ENCODE measurements around the gene SOX6.
A peak's percentile ranks its signal among the peaks of the same experiment; 100 is the strongest.

Gene SOX6

DNA sequence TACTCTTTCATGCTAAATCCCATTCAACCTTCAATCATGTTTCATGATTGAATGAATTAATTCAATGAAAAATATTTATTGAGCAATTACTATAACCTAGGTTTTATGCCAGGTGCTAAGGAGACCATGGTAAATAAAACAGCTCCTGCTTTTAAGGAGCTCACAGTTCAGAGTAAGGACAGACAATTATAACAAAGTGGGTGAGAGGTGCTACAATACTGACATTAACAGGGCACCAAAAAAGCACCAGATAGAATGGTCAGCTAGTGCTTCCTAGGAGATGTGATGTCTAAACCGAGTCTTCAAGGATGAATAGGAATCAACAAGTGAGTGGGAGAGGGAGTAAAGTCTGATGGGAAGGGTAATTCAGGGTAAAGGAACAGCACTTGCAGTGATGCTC is 366.7 kb downstream of the SOX6 start:
- no peak for DNase-seq (ENCODE audit: low read depth)
- H3K4me3 ChIP-seq (ENCODE audit: low read depth, low read length), result no peak overlapping the region

DNA sequence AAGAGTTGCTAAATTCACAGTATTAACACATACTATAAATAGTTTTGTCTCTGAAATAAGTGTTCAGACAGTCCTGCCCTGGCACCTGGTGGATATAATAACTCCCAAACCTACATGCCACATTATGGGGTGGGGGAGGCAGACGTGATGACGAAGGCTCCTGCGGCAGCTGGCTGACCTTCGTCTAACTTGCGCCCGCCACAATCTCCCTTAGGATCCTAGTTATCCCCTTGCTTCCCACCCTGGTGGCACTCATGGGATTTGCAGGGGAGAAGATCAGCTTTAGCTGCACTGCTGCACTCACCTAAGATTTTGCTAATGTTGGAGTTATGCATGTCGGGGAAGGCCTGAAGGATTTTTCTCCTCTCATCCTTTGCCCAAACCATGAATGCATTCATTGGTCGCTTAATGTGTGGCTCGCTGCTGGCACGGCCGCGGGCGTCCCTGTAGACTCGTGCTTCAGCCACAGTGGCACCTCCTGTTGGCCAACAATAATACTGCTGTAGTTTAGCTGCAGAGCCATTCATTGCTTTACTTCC is 367.6 kb downstream of the SOX6 start:
- H3K4me3 ChIP-seq (ENCODE audit: low read depth, low read length), result no peak overlapping the region
- no peak for DNase-seq (ENCODE audit: low read depth)

DNA sequence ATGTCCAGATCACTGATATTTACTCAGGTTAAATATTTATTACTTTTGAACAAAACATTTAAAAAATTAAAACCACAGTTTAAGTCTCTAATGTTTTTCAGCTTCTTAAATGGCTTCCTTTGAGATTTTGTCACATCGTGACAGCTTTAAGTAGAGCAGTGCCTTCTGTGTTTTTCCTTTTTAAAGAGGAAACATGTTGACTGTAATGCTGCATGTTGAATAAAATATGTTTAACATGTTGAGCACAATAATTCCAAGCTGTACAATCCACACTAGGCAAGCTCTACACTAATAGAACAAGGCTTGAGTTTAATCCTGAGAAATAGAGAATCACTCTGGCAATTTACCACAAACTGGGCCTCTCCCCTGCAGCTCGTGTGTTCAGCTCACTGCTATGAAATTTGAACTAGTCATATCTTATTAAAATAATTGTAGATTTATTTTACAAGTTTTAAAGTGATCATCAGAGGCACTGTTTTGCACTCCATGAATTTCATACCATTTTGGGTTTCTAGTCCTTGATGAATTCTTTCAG is 368.3 kb downstream of the SOX6 start:
- no peak overlapping the region for H3K4me3 ChIP-seq (ENCODE audit: low read depth, low read length)
- no peak for DNase-seq (ENCODE audit: low read depth)

DNA sequence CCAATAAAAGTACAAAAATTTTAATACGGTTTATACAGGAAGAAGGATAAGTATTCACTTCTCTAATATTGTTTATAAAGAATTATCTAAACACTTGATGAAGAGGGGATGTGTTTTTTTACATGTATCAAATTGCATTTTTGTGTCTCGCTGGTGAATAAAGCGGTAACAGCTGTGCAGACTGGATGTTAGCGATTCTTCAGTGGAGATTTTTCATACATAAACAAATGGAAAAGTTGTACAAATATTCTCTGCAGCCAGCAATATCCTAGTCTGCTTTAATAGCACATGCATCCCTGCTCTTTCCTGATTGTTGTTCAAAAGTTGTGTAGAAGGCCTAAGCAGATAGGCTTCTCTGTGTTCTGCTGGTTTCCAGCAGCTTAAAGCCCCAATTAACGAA is 369.3 kb downstream of the SOX6 start:
- H3K4me3 ChIP-seq (ENCODE audit: low read depth, low read length), result no peak overlapping the region
- no peak for DNase-seq (ENCODE audit: low read depth)

DNA sequence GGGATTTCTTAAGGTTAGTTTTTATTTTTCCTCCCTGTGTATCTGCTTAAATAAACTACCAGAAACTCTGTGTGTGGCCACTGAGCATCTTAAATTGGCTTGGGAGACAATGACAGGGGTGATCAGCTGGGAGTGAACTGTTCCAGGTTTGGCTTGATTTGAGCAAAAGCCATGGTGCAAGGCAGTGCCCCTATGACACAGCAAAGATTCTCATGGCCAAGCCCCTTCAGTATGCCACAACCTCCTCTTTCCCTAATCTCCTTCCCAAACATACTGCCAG is 370.5 kb downstream of the SOX6 start:
- no peak overlapping the region for H3K4me3 ChIP-seq (ENCODE audit: low read depth, low read length)
- DNase-seq (ENCODE audit: low read depth), result no peak

DNA sequence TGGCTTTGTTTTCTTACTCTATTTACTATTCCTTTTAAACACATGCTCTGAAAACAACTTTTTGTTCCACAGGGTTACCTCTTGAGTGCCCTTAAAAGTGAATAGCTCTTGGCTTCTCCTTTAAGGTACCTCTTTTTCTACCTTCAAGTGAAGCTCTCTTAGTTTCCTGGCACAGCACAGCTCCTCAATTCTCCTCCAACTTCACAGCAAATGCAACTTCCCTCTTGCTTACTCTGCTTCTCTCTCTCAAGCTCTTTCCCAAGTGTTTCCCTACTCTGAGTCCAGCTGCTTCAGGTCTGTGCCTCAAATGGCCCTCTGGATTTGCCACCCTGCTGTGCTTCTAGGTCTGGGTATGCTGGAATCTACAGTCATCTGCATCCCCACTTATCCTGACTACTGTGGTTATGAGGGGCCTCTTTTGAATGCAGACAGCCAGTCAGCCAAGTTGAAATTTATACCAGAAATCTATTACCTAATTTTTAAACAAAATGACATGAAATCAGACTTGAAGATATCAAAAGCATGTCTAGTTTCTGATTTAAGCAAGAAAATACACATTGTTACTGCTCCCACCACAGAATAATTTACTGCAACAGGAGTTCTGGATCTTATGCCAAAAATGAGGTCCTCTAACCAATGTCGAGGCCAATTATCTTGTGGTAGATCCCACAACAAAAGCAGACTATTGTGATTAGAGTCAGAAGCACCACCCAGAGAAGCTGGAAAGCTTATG is 371.1 kb downstream of the SOX6 start:
- H3K4me3 ChIP-seq (ENCODE audit: low read depth, low read length), result no peak overlapping the region
- DNase-seq (ENCODE audit: low read depth), result no peak

DNA sequence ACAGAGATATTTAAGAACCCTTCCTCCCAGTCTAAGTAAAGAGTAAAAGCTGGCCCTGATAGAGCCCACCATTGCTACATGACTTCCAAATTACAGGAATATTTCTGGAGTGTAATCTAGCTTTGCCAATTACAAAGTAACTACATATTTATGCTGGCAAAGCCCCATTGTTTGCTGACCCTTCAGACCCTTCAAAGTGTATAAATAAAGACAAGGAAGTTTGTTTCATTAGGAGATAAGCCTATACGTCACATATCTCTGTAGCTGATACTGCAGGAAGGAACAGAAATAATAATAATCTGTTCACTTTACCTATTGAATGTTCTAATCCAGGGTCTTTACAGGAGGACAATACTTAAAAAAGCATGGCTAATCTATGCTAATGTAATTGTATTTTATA is 375.1 kb downstream of the SOX6 start:
- H3K4me3 ChIP-seq (ENCODE audit: low read depth, low read length), result no peak overlapping the region
- DNase-seq (ENCODE audit: low read depth), result no peak

DNA sequence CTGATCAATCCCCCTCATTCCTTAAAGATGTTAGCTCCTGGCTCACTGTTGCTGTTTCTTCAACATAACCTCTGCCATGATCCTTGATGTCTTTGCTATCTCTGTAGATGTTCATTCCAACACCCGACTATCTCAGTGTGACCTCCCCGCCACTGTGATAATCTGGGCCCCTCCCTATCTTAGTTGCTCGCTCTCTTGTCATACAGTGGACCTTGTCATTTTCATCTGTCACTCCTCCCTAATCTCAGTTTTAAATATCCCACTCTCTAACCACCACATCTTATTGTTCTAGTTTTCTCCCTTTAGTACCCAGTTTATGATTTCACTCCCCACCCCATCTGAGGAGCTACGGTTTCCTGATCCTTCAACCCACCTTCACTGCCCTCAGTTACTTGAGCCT is 379.2 kb downstream of the SOX6 start:
- H3K4me3 ChIP-seq (ENCODE audit: low read depth, low read length), result no peak overlapping the region
- no peak for DNase-seq (ENCODE audit: low read depth)

DNA sequence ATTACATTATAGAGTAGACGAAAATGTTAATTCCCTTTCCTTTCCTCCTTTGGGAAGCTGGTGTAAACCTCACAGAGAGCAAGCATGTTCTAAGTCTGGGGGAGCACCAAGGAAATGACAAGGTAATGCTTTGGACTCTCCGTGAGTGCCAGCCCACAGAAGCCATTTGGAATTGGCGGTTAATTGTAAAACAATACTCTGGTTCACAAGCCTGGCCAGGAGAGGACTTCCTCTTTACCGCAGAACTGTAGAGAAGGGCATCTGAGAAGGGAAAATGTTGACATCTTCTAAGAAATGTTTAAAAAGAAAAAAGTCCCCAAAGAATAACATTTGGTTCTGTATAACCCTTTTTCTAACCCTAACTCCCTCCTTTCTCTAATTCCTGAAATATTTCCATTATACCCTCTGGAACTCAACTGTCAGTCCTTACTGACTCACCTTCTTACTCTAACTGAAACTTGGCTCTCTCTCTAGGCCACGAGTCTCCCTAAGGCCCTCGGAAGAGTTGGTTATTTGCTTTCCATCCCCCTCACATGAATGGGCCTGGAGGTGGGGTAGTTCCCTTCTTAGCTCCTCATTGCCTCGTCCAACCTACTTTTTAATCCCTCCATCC is 379.8 kb downstream of the SOX6 start:
- peak; percentile 47 for DNase-seq (ENCODE audit: low read depth)
- H3K4me3 ChIP-seq (ENCODE audit: low read depth, low read length), result no peak overlapping the region

DNA sequence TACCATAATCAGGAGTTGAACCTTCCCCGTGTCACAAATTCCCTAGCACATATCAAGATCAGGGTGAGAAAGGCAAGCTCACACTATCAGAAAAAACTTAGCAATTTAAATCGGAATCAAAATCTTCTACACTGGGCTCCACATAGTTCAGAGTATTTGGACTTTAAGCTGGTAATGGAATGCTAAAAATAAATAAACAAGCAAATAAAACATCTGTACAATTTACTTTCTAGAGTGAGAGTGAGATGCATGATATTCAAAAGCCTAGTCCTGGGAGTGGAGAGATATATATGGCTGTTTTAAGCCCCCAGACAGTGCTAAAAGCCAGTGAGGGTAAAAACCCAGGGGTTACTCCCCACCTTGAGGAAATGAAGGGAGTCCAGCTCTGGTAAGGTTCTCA is 380.6 kb downstream of the SOX6 start:
- no peak for DNase-seq (ENCODE audit: low read depth)
- no peak overlapping the region for H3K4me3 ChIP-seq (ENCODE audit: low read depth, low read length)

DNA sequence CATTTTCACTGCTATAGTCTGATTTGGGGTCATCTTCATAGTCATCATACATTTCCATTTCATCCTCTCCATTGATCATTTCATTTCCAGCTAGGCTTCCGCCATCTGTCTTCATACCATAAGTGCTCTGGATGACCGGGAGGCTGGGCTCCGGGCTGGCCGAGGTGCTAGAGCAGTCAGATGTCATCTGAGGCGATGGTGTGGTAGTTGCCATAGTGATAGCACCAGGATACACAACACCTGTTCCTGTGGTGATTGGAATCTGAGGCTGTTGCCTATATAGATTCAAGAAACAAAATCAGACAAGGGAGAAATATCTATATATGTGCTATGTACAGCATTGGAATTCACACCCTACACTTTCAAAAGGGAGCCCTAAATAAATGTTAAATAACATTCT is 383.5 kb downstream of the SOX6 start:
- no peak overlapping the region for H3K4me3 ChIP-seq (ENCODE audit: low read depth, low read length)
- DNase-seq (ENCODE audit: low read depth), result no peak

DNA sequence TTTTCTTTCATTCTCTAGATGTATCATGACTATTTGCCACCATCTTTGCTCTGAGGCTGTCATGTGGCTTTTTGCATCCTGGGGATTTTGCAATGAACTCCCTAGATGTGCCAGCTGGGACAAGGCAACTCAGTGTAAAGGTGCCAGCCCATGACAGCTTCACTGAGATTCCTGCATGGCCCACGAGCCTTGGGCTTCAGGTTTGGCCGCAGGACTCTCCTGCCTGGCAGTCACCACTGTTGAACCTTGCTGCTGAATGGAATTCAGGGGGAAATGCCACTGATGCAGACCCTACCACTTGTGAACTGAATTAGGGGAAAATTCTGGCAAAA is 385.2 kb downstream of the SOX6 start:
- no peak overlapping the region for H3K4me3 ChIP-seq (ENCODE audit: low read depth, low read length)
- no peak for DNase-seq (ENCODE audit: low read depth)

DNA sequence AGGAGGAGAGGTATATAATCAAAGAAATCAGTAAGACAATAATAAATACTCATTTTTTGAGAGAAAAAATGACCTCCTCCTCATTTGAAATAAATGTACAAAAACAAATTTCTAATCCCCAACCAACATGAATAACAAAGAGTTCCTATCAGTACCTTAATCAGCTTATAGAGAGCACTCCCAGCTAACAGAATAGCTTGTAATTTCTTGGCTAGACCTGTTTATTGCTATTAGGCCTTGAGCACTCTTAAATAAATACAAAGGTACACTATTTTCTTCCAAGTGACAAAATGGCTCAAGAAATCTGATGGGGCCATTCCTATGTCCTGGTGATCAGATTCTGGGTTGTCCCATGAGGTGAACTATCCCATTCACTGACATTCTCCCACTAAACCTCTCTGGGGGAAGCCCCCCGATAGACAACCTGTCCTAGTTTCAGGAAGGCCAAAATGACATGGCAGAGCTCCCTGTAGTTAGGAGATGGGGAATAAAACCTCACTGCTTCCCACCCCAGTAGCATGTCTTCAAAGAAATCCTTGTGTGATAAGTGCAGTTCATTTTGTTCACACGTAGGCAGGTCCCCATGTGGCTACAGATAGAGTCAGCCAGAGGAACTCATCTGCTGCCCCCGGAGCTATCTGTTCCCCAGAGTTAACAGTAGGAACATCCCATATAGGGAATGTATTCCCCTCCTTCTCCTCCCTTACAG is 385.7 kb downstream of the SOX6 start:
- no peak overlapping the region for H3K4me3 ChIP-seq (ENCODE audit: low read depth, low read length)

DNA sequence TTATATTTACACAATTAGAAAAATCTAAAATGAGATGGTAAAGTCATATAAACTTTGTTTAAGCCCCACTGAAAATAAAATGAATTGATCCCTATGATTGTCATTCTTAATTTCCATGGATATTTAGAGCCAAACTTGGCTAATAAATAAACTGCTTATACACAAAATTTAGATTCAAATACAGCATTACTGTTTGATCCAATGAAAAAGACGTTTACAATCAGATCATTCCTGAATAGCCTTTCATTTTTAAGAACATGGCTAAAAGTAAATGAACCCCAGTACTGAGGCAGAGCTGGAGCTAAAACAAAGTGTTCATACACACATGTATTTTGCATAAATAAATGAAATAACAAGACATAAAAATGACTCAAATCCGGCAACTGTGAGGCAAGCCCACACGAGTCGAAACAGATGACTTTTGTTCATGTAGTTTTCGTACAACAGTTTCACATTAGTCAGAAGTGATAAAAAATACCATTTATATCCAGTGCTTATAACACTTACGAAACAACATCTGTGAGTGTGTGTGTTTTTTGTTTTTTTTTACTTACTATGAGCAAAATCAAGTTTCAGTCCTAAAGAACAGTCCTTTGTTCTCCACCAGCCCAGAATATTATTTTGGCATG is 386.5 kb downstream of the SOX6 start:
- peak overlapping the region; percentile 17 for H3K4me3 ChIP-seq (ENCODE audit: low read depth, low read length)
- peak; percentile 80 for DNase-seq (ENCODE audit: low read depth)

More for the DNA sequence above, 385.7 kb downstream of the SOX6 start:
- no peak for DNase-seq (ENCODE audit: low read depth)

DNA sequence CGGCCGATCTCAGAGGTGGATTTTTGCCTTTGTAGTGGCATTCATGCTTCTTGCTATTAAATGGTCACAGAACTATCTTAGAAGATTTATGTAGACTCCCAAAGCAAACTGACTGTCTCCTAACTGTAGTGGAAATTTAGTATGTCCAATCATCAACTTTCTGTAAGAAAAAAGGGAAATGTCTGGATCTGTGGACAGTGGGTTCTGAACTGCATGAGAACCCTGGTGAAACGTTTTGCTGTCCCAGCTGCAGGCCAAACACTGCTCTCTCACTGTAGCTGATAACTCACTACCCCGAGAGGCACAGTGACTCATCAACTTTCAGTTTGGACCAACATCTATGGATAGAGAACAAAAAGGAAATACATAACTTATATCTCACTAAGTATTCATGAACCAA is 387.1 kb downstream of the SOX6 start:
- H3K4me3 ChIP-seq (ENCODE audit: low read depth, low read length), result no peak overlapping the region
- peak; percentile 73 for DNase-seq (ENCODE audit: low read depth)

DNA sequence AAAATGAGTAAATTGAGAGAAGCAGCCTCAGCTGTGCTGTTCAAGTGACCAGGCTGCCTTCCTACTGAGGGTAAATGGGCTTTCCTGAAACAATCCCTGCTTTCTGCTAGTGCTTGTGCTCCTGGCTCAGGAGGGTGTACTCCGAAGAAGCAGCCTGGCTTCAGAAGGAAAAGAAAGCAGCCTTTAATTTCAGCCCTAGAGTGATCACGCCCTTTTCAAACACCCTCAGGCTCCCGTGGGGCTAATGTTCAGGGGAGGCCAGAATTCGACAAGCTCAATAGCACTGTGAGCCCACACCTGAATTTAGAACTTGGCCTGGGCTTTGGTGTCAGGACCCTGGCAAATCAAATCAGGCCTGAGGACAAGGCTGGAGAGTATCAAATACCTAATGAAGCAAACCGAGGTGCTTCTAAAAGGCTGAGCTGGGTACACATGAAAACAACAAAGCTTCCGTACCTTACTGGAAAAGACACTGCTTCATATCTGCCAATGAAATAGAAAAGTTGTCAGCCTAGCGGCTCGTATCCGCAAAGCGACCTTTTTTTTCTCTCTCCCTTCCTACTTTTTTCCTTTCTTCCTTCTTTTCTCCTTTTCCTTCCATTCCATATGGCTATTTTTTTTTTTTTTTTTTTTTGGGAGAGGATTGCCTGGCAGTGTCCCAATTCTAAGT is 387.8 kb downstream of the SOX6 start:
- no peak for DNase-seq (ENCODE audit: low read depth)
- no peak overlapping the region for H3K4me3 ChIP-seq (ENCODE audit: low read depth, low read length)

DNA sequence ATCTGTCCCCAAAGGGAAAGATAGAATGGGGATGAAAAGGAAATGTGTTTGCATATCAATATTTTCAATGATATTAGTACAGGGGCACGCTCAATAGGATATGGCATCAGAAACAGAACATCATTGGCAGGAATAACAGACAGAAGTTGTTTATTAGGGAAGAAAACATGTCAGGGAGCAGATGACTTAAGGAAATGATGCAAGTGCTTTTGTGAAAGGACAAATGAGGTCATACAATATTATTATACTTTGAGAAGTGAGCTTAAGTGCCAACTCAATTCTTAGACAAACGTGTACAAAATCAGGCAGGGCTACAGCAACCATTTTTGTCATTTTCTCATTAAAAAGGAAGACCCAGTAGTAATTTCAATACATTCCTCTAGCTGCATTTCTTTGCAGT is 388.4 kb downstream of the SOX6 start:
- no peak overlapping the region for H3K4me3 ChIP-seq (ENCODE audit: low read depth, low read length)
- DNase-seq (ENCODE audit: low read depth), result peak; percentile 64

DNA sequence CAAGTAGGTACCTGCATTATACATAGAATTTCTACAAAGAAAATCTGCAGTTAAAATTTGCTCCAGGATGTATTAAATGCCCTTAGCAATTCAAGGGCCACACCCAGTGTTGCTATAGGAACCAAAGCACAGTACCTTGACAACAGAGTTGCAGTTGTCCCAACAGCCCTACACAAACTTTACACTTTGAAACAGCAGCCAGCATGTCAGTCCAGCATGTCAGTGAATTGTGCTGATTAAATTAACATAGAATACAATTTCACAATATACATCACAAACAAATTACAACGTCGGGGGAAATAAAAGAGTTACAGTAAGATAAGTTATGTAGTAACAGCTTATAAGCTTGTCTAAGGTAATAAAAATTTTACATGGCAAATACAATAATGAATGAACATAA is 389.2 kb downstream of the SOX6 start:
- no peak overlapping the region for H3K4me3 ChIP-seq (ENCODE audit: low read depth, low read length)
- no peak for DNase-seq (ENCODE audit: low read depth)

DNA sequence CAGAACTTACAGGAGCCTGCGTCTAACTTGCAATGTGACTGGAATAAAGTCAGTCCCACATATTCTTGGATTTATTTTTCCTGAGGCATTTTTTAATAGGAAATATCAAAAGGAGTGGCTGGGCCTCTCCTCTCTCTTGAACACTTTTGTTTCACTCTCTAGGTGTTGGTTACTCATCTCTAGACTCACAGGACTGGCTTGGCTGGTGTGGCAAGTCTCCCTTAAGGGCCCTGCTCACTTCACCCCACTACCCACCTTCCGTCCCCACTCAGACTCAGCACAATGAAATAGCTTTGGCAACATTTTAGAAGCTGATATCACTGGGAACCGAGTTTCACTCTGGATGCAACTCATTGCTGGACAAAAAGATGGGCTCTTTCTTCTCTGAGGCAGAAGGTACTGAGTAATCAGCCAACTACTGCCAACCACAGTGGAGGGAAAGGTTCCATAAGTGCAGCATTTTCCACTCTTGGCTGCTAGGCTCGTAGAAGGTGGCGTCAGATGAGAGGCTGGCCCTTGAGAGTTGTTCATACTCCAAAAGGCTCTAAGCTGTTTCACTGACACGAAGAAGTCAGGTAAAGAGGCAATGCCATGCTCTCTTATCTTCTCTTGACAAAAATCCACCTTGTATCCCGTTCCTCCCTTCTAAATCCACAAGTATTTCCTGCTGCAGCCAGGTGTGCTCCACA is 390.6 kb downstream of the SOX6 start:
- H3K4me3 ChIP-seq (ENCODE audit: low read depth, low read length), result no peak overlapping the region
- no peak for DNase-seq (ENCODE audit: low read depth)
